HG03442 (cell line): ENCODE data around the gene HS3ST5.
"Not testable (repeated sequence)": the region's sequence is repeated elsewhere in the genome, so short reads cannot be mapped to it uniquely, and the experiment has no call there.

Source experiments
- ATAC-seq: cut with Tn5 transposase; IDR thresholded peaks from one replicate; pipeline ENCODE4 v1.9.1; 2021; ENCODE audit warnings: mild to moderate bottlenecking, moderate library complexity; ENCODE audit not compliant: unreplicated experiment

Gene HS3ST5

GRCh38 chr6:114158838-114159694 lies 183.8 kb downstream of the HS3ST5 start:
- no peak for ATAC-seq

- ATAC-seq, result no peak
Measured at GRCh38 chr6:114158411-114158810, 184.4 kb downstream of the HS3ST5 start.

- no peak for ATAC-seq
Measured at GRCh38 chr6:114157848-114158247, 185.0 kb downstream of the HS3ST5 start.

GRCh38 chr6:114155763-114156162 lies 187.1 kb downstream of the HS3ST5 start:
- no peak for ATAC-seq

GRCh38 chr6:114154812-114155211 lies 188.0 kb downstream of the HS3ST5 start:
- ATAC-seq, result no peak

GRCh38 chr6:114153448-114153847 lies 189.4 kb downstream of the HS3ST5 start:
- no peak for ATAC-seq

GRCh38 chr6:114151064-114151690 lies 191.6 kb downstream of the HS3ST5 start:
- ATAC-seq, result no peak

GRCh38 chr6:114149182-114149581 lies 193.6 kb downstream of the HS3ST5 start:
- not testable (repeated sequence) for ATAC-seq

GRCh38 chr6:114144887-114145851 lies 197.7 kb downstream of the HS3ST5 start:
- no peak for ATAC-seq

- ATAC-seq, result no peak
Measured at GRCh38 chr6:114142258-114142657, 200.6 kb downstream of the HS3ST5 start.

GRCh38 chr6:114140416-114140815 lies 202.4 kb downstream of the HS3ST5 start:
- ATAC-seq, result no peak

- no peak for ATAC-seq
Measured at GRCh38 chr6:114138577-114139248, 204.1 kb downstream of the HS3ST5 start.

GRCh38 chr6:114135363-114135971 lies 207.4 kb downstream of the HS3ST5 start:
- ATAC-seq, result no peak

GRCh38 chr6:114133816-114134215 lies 209.0 kb downstream of the HS3ST5 start:
- ATAC-seq, result no peak

GRCh38 chr6:114131945-114132344 lies 210.9 kb downstream of the HS3ST5 start:
- no peak for ATAC-seq

GRCh38 chr6:114125576-114125975 lies 217.2 kb downstream of the HS3ST5 start:
- ATAC-seq, result no peak

GRCh38 chr6:114121913-114122662 lies 220.7 kb downstream of the HS3ST5 start:
- ATAC-seq, result no peak

- ATAC-seq, result no peak
Measured at GRCh38 chr6:114119056-114119455, 223.8 kb downstream of the HS3ST5 start.

GRCh38 chr6:114115652-114116051 lies 227.2 kb downstream of the HS3ST5 start:
- ATAC-seq, result no peak
